Uterus (tissue), 4 donors: ENCODE measurements around the gene SLC23A2. TPM values are rescaled to one million over a fixed set of nuclear protein-coding genes. Genes with fewer than 3 reads are reported as not detected.

Source experiments
- DNase-seq, 2 donors: peaks; one replicate each; pipeline ENCODE4 v3.0.0-alpha.2; 2019 to 2020
- H3K27ac ChIP-seq, 2 donors: fragments of 200-600 bp; sonication (generic); 1 replicate in 1 of 2; 2 replicates in 1 of 2; pipeline ENCODE4 v1.5.1; 2016 to 2018
- H3K27me3 ChIP-seq, 2 donors: fragments of 200-600 bp; sonication (generic); one replicate each; pipeline ENCODE4 v1.5.1; 2018 to 2019; ENCODE audit warnings: control low read depth in 1 of 2
- H3K36me3 ChIP-seq, 2 donors: fragments of 200-600 bp; sonication (generic); one replicate each; pipeline ENCODE4 v1.5.1; 2019; ENCODE audit warnings: control low read depth in 1 of 2
- H3K4me1 ChIP-seq, 2 donors: fragments of 200-600 bp; sonication (generic); one replicate each; pipeline ENCODE4 v1.5.1; 2018 to 2019; ENCODE audit warnings: control low read depth in 1 of 2
- H3K4me3 ChIP-seq, 2 donors: fragments of 200-600 bp; sonication (generic); 1 replicate in 1 of 2; 2 replicates in 1 of 2; pipeline ENCODE4 v1.5.1; 2018 to 2019; ENCODE audit warnings: mild to moderate bottlenecking in 1 of 2
- H3K9me3 ChIP-seq, 2 donors: fragments of 200-600 bp; sonication (generic); one replicate each; pipeline ENCODE4 v1.5.1; 2019; ENCODE audit warnings: control low read depth in 1 of 2
- CTCF ChIP-seq, 4 experiments: fragments of 200-600 bp in 2 of 4; fragments of 450-650 bp in 2 of 4; sonication (generic) in 2 of 4; IDR thresholded peaks; one replicate each; pipeline ENCODE4 v1.5.1; 2016 to 2019; ENCODE audit warnings: antibody characterized with exemption in 4 of 4, mild to moderate bottlenecking in 2 of 4, moderate library complexity in 1 of 4
- POLR2A ChIP-seq, 2 donors: fragments of 450-650 bp; IDR thresholded peaks; one replicate each; pipeline ENCODE4 v1.6.1; 2016; ENCODE audit warnings: antibody characterized with exemption in 2 of 2, mild to moderate bottlenecking in 1 of 2, moderate library complexity in 1 of 2
- intact Hi-C: fragments of 100-400 bp; cut with DNase I; formaldehyde crosslinking; loops from one replicate; pipeline ENCODE4 v1.15.1; 2023; ENCODE audit warnings: low total_unique reads
- total RNA-seq, 4 donors: library from RNA; depleted of rRNA in 3 of 4; stranded (reverse); fragments of >200 nt in 3 of 4; gene quantifications; one replicate each; pipeline versions ENCODE4 v1.1.0 to v1.2.4, GENCODE V29; 2014 to 2023
- donor health status: DM: yes; HTN: yes; CAD: no.

Gene SLC23A2
- total RNA-seq, 4 donors from 2014 or later = 6.2 to 41.4 (median 26.6) TPM

- no peak overlapping the region for H3K4me3 ChIP-seq
- H3K9me3 ChIP-seq = no peaks in the 10 kb centered on the region
- intact Hi-C loops = no loop called here
- peak in 1 of 2 donors; percentile 48 for DNase-seq
- H3K27me3 ChIP-seq = no peaks in the 10 kb centered on the region
- H3K4me1 ChIP-seq = peaks cover 0 to 8% of the 10 kb centered on the region in 2 donors
- H3K27ac ChIP-seq = peak overlapping the region; percentile 54 to 83
- TF ChIP-seq POLR2A (IDR thresholded peaks at IDR 0.05) = no peak
- TF ChIP-seq CTCF (IDR thresholded peaks at IDR 0.05) = no peak
- H3K36me3 ChIP-seq = no peaks in the 10 kb centered on the region
Measured at GRCh38 chr20:4813076-4813862, 188.0 kb downstream of the SLC23A2 start.

DNA sequence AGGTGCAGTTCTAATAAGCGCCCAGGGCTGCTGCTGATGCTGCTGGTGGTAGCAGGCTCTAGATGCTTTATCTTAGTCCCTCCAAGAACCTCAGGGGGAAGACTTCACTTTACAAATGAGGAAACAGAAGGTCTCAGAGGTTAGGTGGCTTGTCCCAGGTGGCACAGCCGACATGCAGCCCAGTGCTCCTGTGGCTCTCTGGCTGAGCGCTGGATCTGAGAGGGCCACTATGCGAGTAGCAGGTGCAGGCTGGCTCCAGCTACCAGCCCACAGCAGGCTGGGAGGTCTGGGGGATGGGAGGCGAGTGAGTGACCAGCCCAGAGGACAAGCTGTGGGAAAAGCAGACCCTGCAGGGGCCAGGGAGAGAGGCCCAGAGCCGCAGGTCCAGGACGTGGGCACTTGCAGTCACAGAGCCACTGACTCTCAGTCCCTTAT is 188.7 kb downstream of the SLC23A2 start:
- H3K4me1 ChIP-seq = peaks cover 0 to 8% of the 10 kb centered on the region in 2 donors
- no peaks in the 10 kb centered on the region for H3K9me3 ChIP-seq
- H3K27ac ChIP-seq = peak overlapping the region; percentile 54 to 83
- H3K4me3 ChIP-seq = no peak overlapping the region
- intact Hi-C loops = no loop called here
- no peak for TF ChIP-seq CTCF (IDR thresholded peaks at IDR 0.05)
- TF ChIP-seq POLR2A (IDR thresholded peaks at IDR 0.05) = no peak
- H3K36me3 ChIP-seq = no peaks in the 10 kb centered on the region
- no peak for DNase-seq
- no peaks in the 10 kb centered on the region for H3K27me3 ChIP-seq

- no peaks in the 10 kb centered on the region for H3K36me3 ChIP-seq
- no peak overlapping the region for H3K4me3 ChIP-seq
- peaks cover 0 to 8% of the 10 kb centered on the region in 2 donors for H3K4me1 ChIP-seq
- H3K27ac ChIP-seq = peak overlapping the region in 1 of 2 donors; percentile 83
- DNase-seq = no peak
- intact Hi-C loops = no loop called here
- TF ChIP-seq POLR2A (IDR thresholded peaks at IDR 0.05) (no peak), CTCF (IDR thresholded peaks at IDR 0.05) (no peak)
- no peaks in the 10 kb centered on the region for H3K27me3 ChIP-seq
- no peaks in the 10 kb centered on the region for H3K9me3 ChIP-seq
Measured at GRCh38 chr20:4812216-4812615, 189.1 kb downstream of the SLC23A2 start.

- H3K36me3 ChIP-seq = no peaks in the 10 kb centered on the region
- DNase-seq = no peak
- intact Hi-C loops = no loop called here
- no peak overlapping the region for H3K27ac ChIP-seq
- H3K4me1 ChIP-seq = peaks cover 0 to 8% of the 10 kb centered on the region in 2 donors
- no peak overlapping the region for H3K4me3 ChIP-seq
- H3K9me3 ChIP-seq = no peaks in the 10 kb centered on the region
- H3K27me3 ChIP-seq = no peaks in the 10 kb centered on the region
- TF ChIP-seq CTCF (IDR thresholded peaks at IDR 0.05) (no peak), POLR2A (IDR thresholded peaks at IDR 0.05) (no peak)
Measured at GRCh38 chr20:4811661-4812181, 189.6 kb downstream of the SLC23A2 start.

- H3K27me3 ChIP-seq = no peaks in the 10 kb centered on the region
- TF ChIP-seq CTCF (IDR thresholded peaks at IDR 0.05) (no peak), POLR2A (IDR thresholded peaks at IDR 0.05) (no peak)
- peaks cover 0 to 8% of the 10 kb centered on the region in 2 donors for H3K4me1 ChIP-seq
- H3K9me3 ChIP-seq = no peaks in the 10 kb centered on the region
- peak overlapping the region in 1 of 2 donors; percentile 57 for H3K27ac ChIP-seq
- intact Hi-C loops = no loop called here
- DNase-seq = no peak
- H3K4me3 ChIP-seq = no peak overlapping the region
- no peaks in the 10 kb centered on the region for H3K36me3 ChIP-seq
Measured at GRCh38 chr20:4811257-4811656, 190.1 kb downstream of the SLC23A2 start.
